SH-SY5Y (cell line): ENCODE results near the gene SLC8A1.

Experiments
- GATA2 ChIP-seq: IDR thresholded peaks from 2 replicates; pipeline ENCODE4 v1.6.1; 2011; ENCODE audit warnings: mild to moderate bottlenecking, low read depth, low read length
- GATA3 ChIP-seq: IDR thresholded peaks from 2 replicates; pipeline ENCODE4 v1.6.1; 2011; ENCODE audit warnings: low read depth, mild to moderate bottlenecking, low read length, moderate library complexity

DNA sequence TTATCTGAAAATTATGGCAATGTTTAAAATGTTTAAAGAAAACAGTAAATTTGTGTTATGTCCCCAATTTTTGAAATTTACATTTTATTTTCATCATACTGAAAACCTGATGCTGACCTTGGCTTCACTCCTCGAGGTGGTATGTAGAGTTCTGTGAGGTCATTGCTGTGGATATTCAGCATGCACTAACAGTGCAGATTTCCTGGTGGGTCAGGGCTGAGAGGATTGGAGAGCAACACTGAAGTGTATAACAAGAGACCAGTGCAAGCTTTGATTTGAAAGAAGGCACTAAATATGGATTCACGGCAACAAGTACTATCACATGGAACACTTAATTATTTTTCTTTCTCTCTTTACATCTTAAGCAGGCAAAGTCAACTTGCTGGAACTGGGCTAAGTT, 134.1 kb downstream of the SLC8A1 start:
- no peak for TF ChIP-seq GATA2
- TF ChIP-seq GATA3: no peak
